GM12864 (cell line): ENCODE results near the gene SAV1.

Source experiments
- DNase-seq: peaks from one replicate; pipeline ENCODE4 v3.0.0-alpha.2; 2011; ENCODE audit warnings: low read depth
- H3K4me3 ChIP-seq: 2 replicates; pipeline ENCODE4 v1.5.1; 2011; ENCODE audit warnings: mild to moderate bottlenecking, low read depth, low read length, control low read depth
- CTCF ChIP-seq: IDR thresholded peaks from 2 replicates; pipeline ENCODE4 v1.5.1; 2011; ENCODE audit warnings: low read depth, mild to moderate bottlenecking, moderate library complexity, low read length, control low read depth, inconsistent platforms; ENCODE audit errors: missing control alignments

SAV1 gene

GRCh38 chr14:50667996-50668825 lies at the start of gene SAV1:
SAV1 (minus strand) TSS chr14:50668306; CDS start chr14:50667967, 339 bp downstream.
- peak within 1 kb of the TSS; percentile 75 for H3K4me3 ChIP-seq
- TF ChIP-seq CTCF: no peak
- DNase-seq: no peak

GRCh38 chr14:50717811-50718210 lies 49.7 kb upstream of the SAV1 start:
- no peak overlapping the region for H3K4me3 ChIP-seq
- DNase-seq: no peak
- no peak for TF ChIP-seq CTCF

GRCh38 chr14:50714450-50715073 lies 46.5 kb upstream of the SAV1 start:
- TF ChIP-seq CTCF: peak; percentile 73
- no peak for DNase-seq

GRCh38 chr14:50711043-50711442 lies 42.9 kb upstream of the SAV1 start:
- TF ChIP-seq CTCF: no peak
- no peak overlapping the region for H3K4me3 ChIP-seq
- no peak for DNase-seq

More at GRCh38 chr14:50714450-50715073, 46.5 kb upstream of the SAV1 start:
- no peak overlapping the region for H3K4me3 ChIP-seq

- no peak overlapping the region for H3K4me3 ChIP-seq
- TF ChIP-seq CTCF: no peak
- no peak for DNase-seq
Measured at GRCh38 chr14:50705026-50705593, 37.0 kb upstream of the SAV1 start.

GRCh38 chr14:50704454-50705010 lies 36.4 kb upstream of the SAV1 start:
- no peak for DNase-seq
- H3K4me3 ChIP-seq: no peak overlapping the region
- TF ChIP-seq CTCF: no peak
